ENCODE results near the gene GGN. TPM values are rescaled to one million over a fixed set of nuclear protein-coding genes. Genes with fewer than 3 reads are reported as not detected.
"Not testable (repeated sequence)": the region's sequence is repeated elsewhere in the genome, so short reads cannot be mapped to it uniquely, and the experiment has no call there.

The GGN gene
- total RNA-seq, 1 donor from 2014 or later = 46.9 TPM

GRCh38 chr19:38417544-38418506 lies 30.0 kb upstream of the GGN start:
- DNase-seq (ENCODE audit: low spot score in 2 of 2) = peak in 1 of 2 donors; percentile 77
- Histone ChIP-seq H3K4me3 (peak overlapping the region in 1 of 2 donors; percentile 25), H3K27me3 (no peaks in the 10 kb centered on the region), H3K4me1 (peaks cover 0 to 4% of the 10 kb centered on the region in 2 donors), H3K36me3 (no peaks in the 10 kb centered on the region), H3K9me3 (no peaks in the 10 kb centered on the region), H3K27ac (no peak overlapping the region)
- intact Hi-C loops (cut with DNase I) = no loop called here
- TF ChIP-seq, protein P1, sequence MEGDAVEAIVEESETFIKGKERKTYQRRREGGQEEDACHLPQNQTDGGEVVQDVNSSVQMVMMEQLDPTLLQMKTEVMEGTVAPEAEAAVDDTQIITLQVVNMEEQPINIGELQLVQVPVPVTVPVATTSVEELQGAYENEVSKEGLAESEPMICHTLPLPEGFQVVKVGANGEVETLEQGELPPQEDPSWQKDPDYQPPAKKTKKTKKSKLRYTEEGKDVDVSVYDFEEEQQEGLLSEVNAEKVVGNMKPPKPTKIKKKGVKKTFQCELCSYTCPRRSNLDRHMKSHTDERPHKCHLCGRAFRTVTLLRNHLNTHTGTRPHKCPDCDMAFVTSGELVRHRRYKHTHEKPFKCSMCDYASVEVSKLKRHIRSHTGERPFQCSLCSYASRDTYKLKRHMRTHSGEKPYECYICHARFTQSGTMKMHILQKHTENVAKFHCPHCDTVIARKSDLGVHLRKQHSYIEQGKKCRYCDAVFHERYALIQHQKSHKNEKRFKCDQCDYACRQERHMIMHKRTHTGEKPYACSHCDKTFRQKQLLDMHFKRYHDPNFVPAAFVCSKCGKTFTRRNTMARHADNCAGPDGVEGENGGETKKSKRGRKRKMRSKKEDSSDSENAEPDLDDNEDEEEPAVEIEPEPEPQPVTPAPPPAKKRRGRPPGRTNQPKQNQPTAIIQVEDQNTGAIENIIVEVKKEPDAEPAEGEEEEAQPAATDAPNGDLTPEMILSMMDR (IDR thresholded peaks at IDR 0.05) = no peak

GRCh38 chr19:38417146-38417543 lies 29.3 kb upstream of the GGN start:
- Histone ChIP-seq H3K4me1 (peaks cover 0 to 4% of the 10 kb centered on the region in 2 donors), H3K27ac (no peak overlapping the region), H3K9me3 (no peaks in the 10 kb centered on the region), H3K4me3 (no peak overlapping the region), H3K36me3 (no peaks in the 10 kb centered on the region), H3K27me3 (no peaks in the 10 kb centered on the region)
- DNase-seq (ENCODE audit: low spot score in 2 of 2) = no peak
- intact Hi-C loops (cut with DNase I) = no loop called here
- TF ChIP-seq, protein P1 (IDR thresholded peaks at IDR 0.05) = no peak

DNA sequence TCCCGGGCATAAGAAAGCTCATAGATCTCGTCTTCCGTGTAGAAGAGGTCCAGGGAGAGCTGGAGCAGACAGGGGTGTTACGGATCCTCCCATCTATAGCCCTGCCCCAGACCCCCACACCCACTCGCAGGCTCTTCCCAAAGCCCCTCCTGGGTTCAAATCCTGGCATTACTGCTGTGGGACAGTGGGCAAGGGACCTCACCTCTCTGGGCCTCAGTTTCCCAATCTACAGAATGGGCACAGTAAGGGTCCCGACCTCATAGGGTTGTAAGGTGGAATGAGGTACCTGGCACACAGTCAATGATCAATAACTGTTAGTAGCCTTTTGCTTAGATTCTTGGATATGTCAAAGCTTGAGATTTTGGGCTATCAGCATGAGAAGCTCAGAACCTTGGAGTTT lies 25.6 kb upstream of the GGN start:
- H3K36me3 ChIP-seq = peaks cover 0 to under 1% of the 10 kb centered on the region in 2 donors
- H3K27ac ChIP-seq = no peak overlapping the region
- H3K4me3 ChIP-seq = no peak overlapping the region
- no peaks in the 10 kb centered on the region for H3K9me3 ChIP-seq
- no peak for DNase-seq (ENCODE audit: low spot score in 2 of 2)
- intact Hi-C loops (cut with DNase I) = no loop called here
- H3K27me3 ChIP-seq = no peaks in the 10 kb centered on the region
- TF ChIP-seq, protein P1 (IDR thresholded peaks at IDR 0.05) = no peak
- H3K4me1 ChIP-seq = peaks cover 0 to 4% of the 10 kb centered on the region in 2 donors

DNA sequence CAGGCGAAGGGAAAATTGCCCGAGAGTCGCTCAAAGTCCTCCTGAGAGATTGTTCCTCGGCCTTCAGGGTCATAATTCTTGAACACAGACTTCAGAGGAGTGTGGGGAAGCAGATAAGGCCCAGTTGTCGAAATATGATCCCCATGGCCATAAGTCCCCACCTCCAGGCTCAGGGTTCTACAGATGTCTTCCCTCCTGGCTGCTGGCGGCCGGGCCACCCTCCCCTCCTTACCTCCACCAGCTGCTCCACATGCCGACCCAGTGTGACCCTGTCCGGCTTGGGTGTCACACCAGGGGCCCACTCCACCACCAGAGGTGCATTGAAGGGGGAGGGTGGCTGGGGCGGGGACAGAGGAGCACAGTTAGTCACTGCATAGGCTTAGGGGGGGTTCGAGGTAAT lies 25.1 kb upstream of the GGN start:
- intact Hi-C loops (cut with DNase I) = no loop called here
- peaks cover 0 to 4% of the 10 kb centered on the region in 2 donors for H3K4me1 ChIP-seq
- H3K4me3 ChIP-seq = no peak overlapping the region
- DNase-seq (ENCODE audit: low spot score in 2 of 2) = no peak
- peaks cover 0 to 3% of the 10 kb centered on the region in 2 donors for H3K36me3 ChIP-seq
- no peaks in the 10 kb centered on the region for H3K9me3 ChIP-seq
- no peaks in the 10 kb centered on the region for H3K27me3 ChIP-seq
- H3K27ac ChIP-seq = no peak overlapping the region
- TF ChIP-seq, protein P1 (IDR thresholded peaks at IDR 0.05) = no peak

GRCh38 chr19:38412491-38412890 lies 24.7 kb upstream of the GGN start:
- DNase-seq (ENCODE audit: low spot score in 2 of 2) = no peak
- Histone ChIP-seq H3K9me3 (no peaks in the 10 kb centered on the region), H3K27me3 (no peaks in the 10 kb centered on the region), H3K36me3 (peaks cover 0 to 3% of the 10 kb centered on the region in 2 donors), H3K27ac (no peak overlapping the region), H3K4me3 (no peak overlapping the region), H3K4me1 (peaks cover 0 to under 1% of the 10 kb centered on the region in 2 donors)
- TF ChIP-seq, protein P1 (IDR thresholded peaks at IDR 0.05) = no peak
- intact Hi-C loops (cut with DNase I) = no loop called here

- DNase-seq (ENCODE audit: low spot score in 2 of 2); intact Hi-C loops (cut with DNase I); H3K27ac ChIP-seq; H3K4me3 ChIP-seq; H3K4me1 ChIP-seq; H3K27me3 ChIP-seq; H3K36me3 ChIP-seq; H3K9me3 ChIP-seq: not testable (repeated sequence)
These were observed 24.1 kb upstream of the GGN start for GRCh38 chr19:38411898-38412297.
